NCI-H2227 (cell line): Measurements from ENCODE around the gene IGFL1.
"Not testable (repeated sequence)": the region's sequence is repeated elsewhere in the genome, so short reads cannot be mapped to it uniquely, and the experiment has no call there.

Source experiments
- DNase-seq: peaks from one replicate; lab custom pipeline; 2025; ENCODE audit not compliant: unreplicated experiment; lab: John Stamatoyannopoulos, UW

Gene IGFL1

GRCh38 chr19:46265217-46265828 is 35.8 kb downstream of the IGFL1 start:
- peak; percentile 63 for DNase-seq

- no peak for DNase-seq
Observed at GRCh38 chr19:46269101-46269500, 39.6 kb downstream of the IGFL1 start.

GRCh38 chr19:46270521-46271256 is 41.1 kb downstream of the IGFL1 start:
- no peak for DNase-seq

GRCh38 chr19:46271481-46272197 is 42.1 kb downstream of the IGFL1 start:
- DNase-seq: no peak

- DNase-seq: not testable (repeated sequence)
Observed at GRCh38 chr19:46273931-46274330, 44.4 kb downstream of the IGFL1 start.

GRCh38 chr19:46279177-46279576 is 49.6 kb downstream of the IGFL1 start:
- DNase-seq: no peak
